ENCODE measurements around the gene CDK16. TPM values are rescaled to one million over a fixed set of nuclear protein-coding genes. Genes with fewer than 3 reads are reported as not detected.
A peak's percentile ranks its signal among the peaks of the same experiment; 100 is the strongest.

CDK16 gene
- total and polyA plus RNA-seq, 10 donors, result 18.4 to 75.3 (median 55.7) TPM

GRCh38 chrX:47184486-47184885, 34.0 kb upstream of the CDK16 start:
- H3K36me3 ChIP-seq, result peaks cover 0 to 79% (median 56%) of the 10 kb centered on the region in 6 donors
- peaks cover 0 to 6% (median 0%) of the 10 kb centered on the region in 7 donors for H3K27me3 ChIP-seq (replicated peaks in 1 of 7)
- no peak overlapping the region for H3K27ac ChIP-seq
- no peak for TF ChIP-seq POLR2AphosphoS5 (IDR thresholded peaks at IDR 0.05)
- no peak for TF ChIP-seq CTCF (IDR thresholded peaks at IDR 0.05 in 8 of 11, conservative IDR thresholded peaks at IDR 0.05 in 3 of 11)
- TF ChIP-seq POLR2A (IDR thresholded peaks at IDR 0.05), result no peak
- WGBS, 5 donors, result 84 to 100% (median 98%) methylated on average over 3 to 4 of the region's 4 CpGs
- intact Hi-C loops (cut with DNase I; ENCODE audit: low total_unique reads), result no loop called here
- DNase-seq, result peak; percentile 32
- no peaks in the 10 kb centered on the region for H3K4me1 ChIP-seq
- H3K9me3 ChIP-seq, result no peaks in the 10 kb centered on the region
- no peak overlapping the region for H3K4me3 ChIP-seq

GRCh38 chrX:47185241-47185640, 33.2 kb upstream of the CDK16 start:
- no peak overlapping the region for H3K4me3 ChIP-seq
- TF ChIP-seq POLR2AphosphoS5 (IDR thresholded peaks at IDR 0.05) (peak in 1 of 3 donors; percentile 61), POLR2A (IDR thresholded peaks at IDR 0.05) (no peak), CTCF (IDR thresholded peaks at IDR 0.05 in 8 of 11, conservative IDR thresholded peaks at IDR 0.05 in 3 of 11) (no peak)
- intact Hi-C loops (cut with DNase I; ENCODE audit: low total_unique reads), result no loop called here
- H3K27me3 ChIP-seq (replicated peaks in 1 of 7), result peaks cover 0 to 6% (median 0%) of the 10 kb centered on the region in 7 donors
- peak; percentile 60 for DNase-seq
- 81 to 95% (median 90%) methylated on average over 12 to 17 of the region's 17 CpGs; no CpG with 5 or more reads in 1 of the 5 donors for WGBS, 5 donors
- H3K9me3 ChIP-seq, result no peaks in the 10 kb centered on the region
- peaks cover 0 to 3% (median 0%) of the 10 kb centered on the region in 6 donors for H3K4me1 ChIP-seq
- no peak overlapping the region for H3K27ac ChIP-seq
- H3K36me3 ChIP-seq, result peaks cover 0 to 72% (median 51%) of the 10 kb centered on the region in 6 donors

- 83 to 97% (median 93%) methylated on average over 6 to 27 of the region's 27 CpGs for WGBS, 5 donors
- Histone ChIP-seq H3K27me3 (replicated peaks in 1 of 7) (peaks cover 0 to 13% (median 0%) of the 10 kb centered on the region in 7 donors), H3K27ac (no peak overlapping the region), H3K4me3 (no peak overlapping the region), H3K36me3 (peaks cover 0 to 62% (median 45%) of the 10 kb centered on the region in 6 donors), H3K9me3 (no peaks in the 10 kb centered on the region), H3K4me1 (peaks cover 0 to 11% (median 0%) of the 10 kb centered on the region in 6 donors)
- TF ChIP-seq POLR2A (IDR thresholded peaks at IDR 0.05) (no peak), POLR2AphosphoS5 (IDR thresholded peaks at IDR 0.05) (peak in 1 of 3 donors; percentile 57)
- peak; percentile 74 for DNase-seq
- intact Hi-C loops (cut with DNase I; ENCODE audit: low total_unique reads), result no loop called here
Observed at GRCh38 chrX:47186096-47186740, 32.3 kb upstream of the CDK16 start.

GRCh38 chrX:47187106-47187677, 31.3 kb upstream of the CDK16 start:
- H3K27me3 ChIP-seq (replicated peaks in 1 of 7), result peaks cover 0 to 13% (median 0%) of the 10 kb centered on the region in 7 donors

More at GRCh38 chrX:47187106-47187677, 31.3 kb upstream of the CDK16 start:
- Histone ChIP-seq H3K4me3 (no peak overlapping the region), H3K36me3 (peaks cover 0 to 52% (median 35%) of the 10 kb centered on the region in 6 donors), H3K9me3 (no peaks in the 10 kb centered on the region), H3K4me1 (peaks cover 0 to 21% (median 8%) of the 10 kb centered on the region in 6 donors), H3K27ac (no peak overlapping the region)
- TF ChIP-seq CTCF (IDR thresholded peaks at IDR 0.05 in 8 of 11, conservative IDR thresholded peaks at IDR 0.05 in 3 of 11) (no peak), POLR2A (IDR thresholded peaks at IDR 0.05) (no peak), POLR2AphosphoS5 (IDR thresholded peaks at IDR 0.05) (peak in 1 of 3 donors; percentile 6)
- 61 to 90% (median 84%) methylated on average over 2 to 4 of the region's 4 CpGs; no CpG with 5 or more reads in 1 of the 5 donors for WGBS, 5 donors
- intact Hi-C loops (cut with DNase I; ENCODE audit: low total_unique reads), result no loop called here
- DNase-seq, result peak; percentile 51
